Activated CD8-positive, alpha-beta memory T cell treated with anti-CD3 and anti-CD28 coated beads, Interleukin-2, amount 50 U/mL, for 4 hours (primary cell): ENCODE data around the gene SLC25A42.
"Not testable (repeated sequence)": the region's sequence is repeated elsewhere in the genome, so short reads cannot be mapped to it uniquely, and the experiment has no call there.

Source experiments
- DNase-seq: peaks from one replicate; pipeline ENCODE4 v3.0.0-alpha.2; 2020

The SLC25A42 gene

DNA sequence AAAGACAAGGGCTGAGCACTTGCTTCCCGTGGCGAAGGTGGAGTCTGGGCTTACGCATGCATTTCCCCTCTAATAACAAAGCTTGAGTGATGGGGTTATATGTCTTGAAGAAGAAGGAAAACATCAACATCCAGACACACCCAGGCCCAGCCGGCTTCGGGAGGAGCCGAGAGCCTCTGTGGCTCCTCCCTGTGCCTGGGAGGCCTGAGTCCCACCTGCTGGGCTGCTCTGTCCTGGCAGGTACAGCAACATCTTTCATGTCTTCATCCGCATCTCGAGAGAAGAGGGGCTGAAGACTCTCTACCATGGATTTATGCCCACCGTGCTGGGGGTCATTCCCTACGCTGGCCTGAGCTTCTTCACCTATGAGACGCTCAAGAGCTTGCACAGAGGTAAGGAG lies 43.9 kb downstream of the SLC25A42 start:
- DNase-seq = no peak

DNA sequence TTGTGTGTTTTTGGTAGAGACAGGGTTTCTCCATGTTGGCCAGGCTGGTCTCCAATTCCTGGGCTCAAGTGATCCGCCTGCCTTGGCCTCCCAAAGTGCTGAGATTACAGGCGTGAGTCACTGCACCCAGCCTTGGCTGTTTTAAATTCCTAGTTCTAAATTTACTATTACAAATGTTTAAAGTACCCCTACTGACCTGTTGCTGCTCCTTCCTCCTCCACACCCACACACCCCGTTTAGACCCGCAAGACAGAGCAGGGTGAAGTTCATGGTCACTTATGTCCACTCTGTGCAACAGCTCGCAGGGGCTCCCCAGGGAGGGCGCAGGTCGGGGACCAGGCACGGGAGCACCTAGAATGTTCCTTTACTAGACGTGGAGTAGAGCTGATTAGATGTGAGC lies 45.8 kb downstream of the SLC25A42 start:
- DNase-seq = no peak

DNA sequence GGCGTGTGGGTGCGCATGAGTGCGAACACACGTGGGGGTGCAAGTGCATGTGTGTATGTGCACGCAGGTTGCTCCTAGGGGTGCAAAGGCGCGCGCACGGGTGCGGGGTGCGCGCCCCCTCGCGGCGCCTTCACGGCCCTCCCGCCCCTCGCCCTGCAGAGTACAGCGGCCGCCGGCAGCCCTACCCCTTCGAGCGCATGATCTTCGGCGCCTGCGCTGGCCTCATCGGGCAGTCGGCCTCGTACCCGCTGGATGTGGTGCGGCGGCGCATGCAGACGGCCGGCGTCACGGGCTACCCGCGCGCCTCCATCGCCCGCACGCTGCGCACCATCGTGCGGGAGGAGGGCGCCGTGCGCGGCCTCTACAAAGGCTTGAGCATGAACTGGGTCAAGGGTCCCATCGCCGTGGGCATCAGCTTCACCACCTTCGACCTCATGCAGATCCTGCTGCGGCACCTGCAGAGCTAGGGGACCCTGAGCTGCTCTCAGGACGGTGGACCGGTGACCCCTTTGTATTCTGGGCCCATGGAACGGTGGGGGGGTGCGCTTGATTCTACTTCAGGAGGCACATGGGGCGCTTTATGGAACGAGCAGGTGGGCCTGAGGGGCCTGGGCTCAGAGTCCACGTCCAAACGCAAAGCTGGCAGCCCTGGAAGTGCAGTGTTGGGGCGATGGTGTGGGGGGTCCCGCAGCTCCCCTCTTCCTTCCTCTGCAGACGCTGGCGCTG lies 46.8 kb downstream of the SLC25A42 start:
- no peak for DNase-seq

DNA sequence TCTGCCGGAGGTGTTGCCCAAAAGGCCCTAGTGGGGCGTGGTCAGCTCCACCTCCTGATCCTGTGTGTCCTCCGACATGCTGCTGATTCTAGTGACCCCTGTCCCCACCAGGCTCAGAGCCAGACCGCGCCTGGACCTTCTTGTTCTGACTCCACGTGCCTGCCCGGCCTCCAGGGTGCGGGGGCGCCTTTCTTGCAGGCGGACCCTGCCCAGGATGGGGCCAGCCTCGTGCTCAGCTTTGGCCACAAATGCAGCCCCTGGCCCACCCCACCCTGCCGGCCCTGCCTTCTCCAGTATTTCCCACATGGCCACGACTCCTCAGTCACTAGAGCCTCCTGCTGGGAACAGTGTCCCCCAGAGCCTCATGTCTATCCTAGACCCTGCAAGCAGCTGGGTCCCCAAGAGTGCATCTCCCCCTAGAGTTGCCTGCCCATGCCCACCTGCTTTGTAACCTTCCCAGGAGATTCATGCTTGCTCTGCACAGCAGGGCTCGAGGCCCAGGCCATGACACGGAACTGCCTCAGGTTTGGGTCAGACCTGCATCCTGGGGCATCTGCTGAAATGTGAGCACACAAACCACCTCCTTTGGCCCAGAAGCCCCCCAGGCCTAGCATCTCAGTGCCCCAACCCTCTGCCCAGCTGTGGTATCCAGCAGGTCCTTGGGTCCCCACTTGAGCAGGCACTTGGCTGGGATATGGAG lies 47.5 kb downstream of the SLC25A42 start:
- DNase-seq = no peak

DNA sequence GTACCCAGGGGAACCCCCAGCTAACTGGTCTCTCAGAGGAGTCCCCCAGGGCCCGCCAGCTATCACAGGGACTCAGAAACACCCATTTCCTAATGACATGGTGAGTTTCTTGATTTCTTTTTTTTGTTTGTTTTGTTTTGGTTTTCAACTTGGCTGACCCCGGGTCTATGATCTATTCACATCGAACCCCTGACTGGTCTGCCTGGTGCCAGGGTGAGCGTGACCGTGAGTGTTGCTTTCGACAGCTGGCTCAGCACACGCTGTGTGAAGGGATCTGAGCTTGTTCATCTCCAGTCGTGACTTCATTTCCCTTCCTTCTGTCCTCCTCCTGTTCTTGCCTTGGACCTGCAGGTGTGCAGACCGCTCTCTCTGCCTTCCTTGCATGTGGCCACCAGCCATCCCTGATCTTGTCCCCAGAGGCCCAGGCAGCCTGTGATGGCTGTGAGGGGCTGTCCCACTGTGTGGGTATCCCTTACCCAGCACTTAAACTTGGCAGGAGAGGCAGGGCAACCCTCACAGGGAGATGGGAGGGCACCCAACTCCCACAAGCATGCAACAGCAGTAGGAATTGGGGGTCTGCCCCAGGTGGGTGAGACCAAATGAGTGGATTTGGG lies 48.3 kb downstream of the SLC25A42 start:
- DNase-seq = no peak

DNA sequence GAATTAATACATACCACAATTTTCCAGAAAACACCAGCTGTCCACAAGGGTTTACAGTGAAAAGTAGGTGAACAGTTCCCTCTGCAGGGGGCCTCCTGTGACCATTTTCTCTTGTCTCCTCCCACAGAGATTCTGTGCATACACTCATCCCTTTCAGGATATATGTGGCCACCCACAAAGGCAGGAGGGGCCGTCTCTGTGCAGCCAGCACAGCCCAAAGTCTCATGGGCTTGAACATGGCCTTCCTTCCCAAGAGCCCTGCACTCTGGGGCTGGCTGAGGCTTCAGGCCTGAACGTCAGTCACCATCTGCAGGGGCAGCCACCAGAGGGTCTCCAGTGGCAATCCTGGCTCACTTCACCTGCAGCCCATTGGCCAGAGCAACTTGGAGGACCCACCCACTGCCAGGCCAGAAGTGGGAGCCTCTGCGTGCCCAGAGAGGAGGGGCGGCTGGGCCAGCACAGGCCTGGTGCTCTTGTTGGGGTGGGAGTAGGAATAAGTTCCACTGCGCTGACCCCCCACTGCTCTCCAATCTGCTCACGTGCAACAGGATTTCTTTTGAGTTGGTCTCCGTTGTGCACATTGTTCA lies 49.3 kb downstream of the SLC25A42 start:
- no peak for DNase-seq

DNA sequence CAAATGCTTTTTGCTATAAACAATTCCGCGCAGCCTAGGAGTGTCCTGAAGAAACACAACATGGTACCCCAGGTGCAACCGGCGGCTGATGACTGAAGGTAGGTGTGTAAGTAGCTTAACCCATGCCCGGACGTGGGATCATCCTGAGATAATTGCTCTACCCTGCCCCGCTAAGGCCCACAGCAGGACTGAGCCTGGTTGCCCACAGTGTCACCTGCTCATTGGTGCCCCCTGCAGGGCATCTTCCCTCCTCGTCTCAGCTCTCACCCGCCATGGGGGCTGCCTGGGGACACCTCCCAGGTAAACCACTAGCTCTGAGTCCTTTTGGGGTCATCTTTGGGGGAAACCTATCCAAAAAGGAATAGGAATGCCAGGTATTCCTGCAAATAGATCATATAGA lies 52.2 kb downstream of the SLC25A42 start:
- peak; percentile 51 for DNase-seq

DNA sequence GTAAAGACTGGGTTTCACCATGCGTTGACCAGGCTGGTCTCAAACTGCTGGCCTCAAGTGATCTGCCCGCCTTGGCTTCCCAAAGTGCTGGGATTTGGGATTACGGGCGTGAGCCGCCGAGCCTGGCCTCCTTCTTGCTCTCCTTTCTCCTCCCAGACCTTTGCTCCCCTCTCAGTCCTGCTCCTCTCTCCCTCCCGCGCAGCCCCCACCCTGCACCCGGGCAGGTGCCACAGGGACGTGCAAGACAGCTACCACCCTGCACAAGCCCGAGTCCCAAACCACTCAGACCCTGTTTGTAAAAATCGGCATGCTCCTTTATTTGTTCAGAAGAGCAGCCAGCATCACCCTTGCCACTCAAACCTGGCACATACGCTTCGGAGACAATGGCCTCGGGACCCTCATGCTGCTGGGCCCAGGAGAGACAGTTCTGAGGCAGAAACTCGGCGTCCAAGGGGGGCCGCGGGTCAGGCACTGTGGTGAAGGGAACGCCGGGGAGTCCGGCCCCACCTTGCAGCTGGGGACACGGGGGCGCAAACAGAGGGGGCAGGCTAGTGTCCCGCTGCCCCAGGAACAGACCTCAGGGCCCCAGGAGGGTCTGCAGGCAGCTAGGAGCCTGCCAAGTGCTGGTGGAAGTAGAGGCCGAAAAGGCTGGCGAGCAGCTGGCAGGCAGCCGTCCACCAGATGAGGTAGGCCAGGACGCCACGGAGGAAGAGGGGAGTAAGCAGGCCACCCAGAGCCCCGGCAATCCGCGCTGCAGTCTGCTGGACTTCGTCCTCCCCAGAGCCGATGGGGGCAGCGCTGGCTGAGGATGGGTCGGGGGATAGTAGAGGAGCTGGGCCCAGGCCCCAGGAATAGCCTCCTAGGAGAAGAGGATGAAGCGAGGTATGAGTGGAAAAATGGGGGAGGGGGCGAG lies 55.8 kb downstream of the SLC25A42 start:
- DNase-seq = no peak

DNA sequence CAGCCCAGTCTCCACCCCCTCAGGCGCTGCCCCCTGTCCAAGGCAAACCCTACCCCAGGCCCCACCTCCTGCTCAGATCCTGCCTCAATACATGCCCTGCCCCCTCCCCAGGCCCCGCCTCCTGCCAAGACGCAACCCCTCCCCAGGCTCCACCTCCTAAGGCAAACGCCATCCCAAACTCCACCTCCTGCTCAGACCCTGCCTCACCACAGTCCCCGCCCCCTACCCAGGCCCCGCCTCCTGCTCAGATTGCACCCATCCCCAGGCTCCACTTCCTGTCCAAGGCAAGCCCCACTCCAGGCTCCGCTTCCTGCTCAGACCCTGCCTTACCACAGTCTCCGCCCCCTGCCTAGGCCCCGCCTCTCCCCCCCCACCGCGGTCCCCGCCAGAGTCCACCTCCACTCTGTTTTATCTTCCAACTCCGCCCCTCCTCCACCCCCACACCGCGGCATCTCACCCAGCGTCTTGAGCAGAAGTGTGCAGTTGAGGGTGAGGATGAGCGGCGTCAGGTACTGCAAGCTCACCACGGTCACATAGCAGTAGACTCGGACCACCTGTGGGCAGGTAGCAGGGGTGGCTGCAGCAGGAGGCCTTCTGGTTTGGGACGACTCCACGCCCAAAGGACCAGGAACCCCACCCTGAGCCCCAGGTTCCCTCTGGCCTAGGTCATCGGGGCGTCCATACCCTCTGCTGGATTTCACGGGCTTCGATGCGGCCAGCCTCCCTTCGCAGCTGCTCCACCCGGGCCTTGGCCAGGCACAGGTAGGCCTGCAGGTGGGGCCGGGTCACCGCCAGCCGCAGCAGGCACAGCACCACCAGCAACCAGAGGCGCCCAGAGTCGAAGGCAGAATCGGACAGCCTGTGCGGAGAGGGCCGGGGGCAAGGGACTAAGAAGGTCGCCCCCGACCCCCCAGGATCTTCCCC lies 56.8 kb downstream of the SLC25A42 start:
- DNase-seq = no peak

DNA sequence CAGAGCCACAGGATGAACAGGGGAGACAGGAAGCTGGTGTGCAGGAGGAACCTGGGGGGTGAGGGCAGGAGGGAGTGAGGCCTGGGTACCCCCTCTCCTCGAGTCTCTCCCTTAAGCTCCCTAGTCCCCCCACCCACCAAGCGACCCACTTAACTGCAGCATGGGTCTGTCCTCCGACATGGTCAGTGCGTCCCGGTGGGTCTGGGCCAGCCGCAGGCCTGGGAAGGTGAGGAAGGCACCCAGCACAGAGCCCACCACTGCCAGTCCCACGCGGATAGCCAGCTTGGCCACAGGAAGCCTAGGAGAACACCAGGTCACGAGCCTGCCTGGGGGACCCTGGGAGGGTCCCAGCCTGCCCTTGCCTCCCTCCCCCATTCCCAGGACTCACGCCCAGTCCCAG lies 57.6 kb downstream of the SLC25A42 start:
- no peak for DNase-seq

DNA sequence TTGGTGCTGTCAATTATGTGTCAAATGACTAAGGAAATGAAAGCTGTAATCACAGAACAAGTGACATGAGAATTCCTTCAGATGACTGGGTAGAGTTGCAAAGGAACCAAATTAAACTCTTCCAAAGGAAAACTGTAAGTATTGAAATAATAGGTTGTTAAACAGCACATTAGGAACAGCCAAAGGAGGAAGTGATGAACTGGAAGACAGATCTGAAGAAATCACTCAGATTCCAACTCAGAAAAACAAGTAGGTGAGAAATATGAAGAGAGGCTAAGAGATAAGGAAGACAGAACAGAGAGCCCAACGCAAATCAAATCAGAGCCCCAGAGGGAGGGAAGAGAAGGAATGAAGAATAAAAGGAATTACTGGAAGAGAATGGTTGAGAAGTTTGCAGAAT lies 59.1 kb downstream of the SLC25A42 start:
- DNase-seq = no peak

DNA sequence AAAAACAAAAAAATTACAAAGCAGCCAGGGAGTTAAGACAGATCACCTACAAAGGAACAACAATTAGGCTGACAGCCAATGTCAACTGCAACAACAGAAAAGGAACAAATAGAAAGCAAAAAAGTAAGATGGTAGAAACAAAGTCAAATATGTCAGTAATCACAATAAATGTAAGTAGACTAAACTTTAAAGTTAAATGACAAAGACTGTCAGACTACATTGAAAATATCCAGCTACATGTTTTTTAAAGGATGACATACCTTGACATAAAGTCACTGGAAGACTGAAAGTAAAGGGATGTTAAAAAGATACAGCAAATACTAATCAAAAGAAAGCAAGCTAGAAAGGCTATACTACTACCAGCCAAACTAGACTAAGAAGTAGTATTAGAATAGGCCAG lies 59.6 kb downstream of the SLC25A42 start:
- no peak for DNase-seq

DNA sequence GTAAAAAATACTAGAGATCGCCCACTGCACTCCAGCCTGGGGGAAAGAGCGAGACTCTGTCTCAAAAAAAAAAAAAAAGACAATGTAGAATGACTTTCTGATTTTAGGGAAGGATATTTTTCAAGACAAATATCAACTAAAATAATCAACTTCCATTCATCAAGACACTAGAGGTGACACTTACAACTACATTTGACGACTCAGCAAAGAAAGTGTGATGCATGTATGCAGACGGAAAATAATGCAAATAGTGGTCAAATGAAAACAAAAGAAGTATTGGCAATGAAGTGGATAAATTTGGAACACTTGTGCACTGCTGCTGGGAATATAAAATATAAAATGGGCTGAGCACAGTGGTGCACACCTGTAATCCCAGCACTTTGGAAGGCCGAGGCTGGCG lies 62.3 kb downstream of the SLC25A42 start:
- DNase-seq = no peak

DNA sequence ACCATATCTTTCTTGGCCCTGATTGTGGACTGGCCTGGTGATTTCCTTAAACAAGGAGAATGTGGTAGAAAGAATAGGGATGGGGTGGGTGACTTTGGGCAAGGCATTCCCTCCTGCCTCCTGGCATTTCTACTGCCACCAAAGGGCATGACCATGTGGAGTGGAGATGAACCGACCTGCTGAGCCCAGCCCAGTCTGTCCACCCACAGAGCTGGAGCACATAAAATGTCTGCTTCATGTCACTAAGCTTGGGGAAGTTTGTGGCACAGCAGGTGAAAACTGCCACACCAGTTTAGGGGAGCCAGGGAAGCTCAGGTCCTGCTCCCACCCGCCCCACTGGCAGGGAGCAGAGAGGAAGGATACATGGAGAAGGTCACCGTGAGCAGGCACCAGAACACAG lies 68.2 kb downstream of the SLC25A42 start:
- no peak for DNase-seq

DNA sequence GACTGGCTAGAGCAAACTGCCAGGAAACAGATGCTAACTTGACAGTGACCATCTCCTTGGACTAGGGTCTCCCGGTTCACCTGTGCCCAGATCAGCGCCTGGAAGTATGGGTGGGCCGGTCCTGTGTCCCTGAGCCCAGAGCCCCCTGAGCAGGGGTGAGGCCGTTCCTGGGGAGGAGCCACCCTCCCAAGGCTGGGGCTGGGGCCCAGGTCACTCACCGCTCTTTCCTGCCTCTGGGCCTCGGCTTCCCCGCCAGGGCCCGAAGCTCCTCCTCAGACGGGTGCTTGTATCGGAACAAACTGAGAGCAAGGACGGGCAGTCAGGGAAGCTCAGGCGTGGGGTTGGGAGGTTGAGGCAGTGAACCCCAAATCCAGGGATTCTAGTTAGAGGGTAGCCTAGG lies 69.1 kb downstream of the SLC25A42 start:
- no peak for DNase-seq

DNA sequence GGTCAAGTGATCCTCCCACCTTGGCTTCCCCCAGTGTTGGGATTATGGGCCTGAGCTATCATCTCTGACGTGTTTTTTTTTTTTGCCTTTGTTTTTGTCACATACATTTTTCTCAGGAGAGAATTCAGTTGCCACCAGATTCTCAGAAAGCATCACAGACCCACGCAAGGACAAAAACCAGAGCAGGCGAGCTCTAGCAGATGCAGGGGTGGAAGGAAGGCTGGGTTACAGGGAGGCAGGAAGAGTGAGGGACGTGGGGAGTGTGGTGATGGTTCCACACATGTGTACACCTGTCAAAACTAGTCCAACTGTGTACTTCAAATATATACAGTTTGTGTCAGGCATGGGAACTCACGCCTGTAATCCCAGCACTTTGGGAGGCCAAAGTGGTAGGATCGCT lies 70.2 kb downstream of the SLC25A42 start:
- DNase-seq = no peak

DNA sequence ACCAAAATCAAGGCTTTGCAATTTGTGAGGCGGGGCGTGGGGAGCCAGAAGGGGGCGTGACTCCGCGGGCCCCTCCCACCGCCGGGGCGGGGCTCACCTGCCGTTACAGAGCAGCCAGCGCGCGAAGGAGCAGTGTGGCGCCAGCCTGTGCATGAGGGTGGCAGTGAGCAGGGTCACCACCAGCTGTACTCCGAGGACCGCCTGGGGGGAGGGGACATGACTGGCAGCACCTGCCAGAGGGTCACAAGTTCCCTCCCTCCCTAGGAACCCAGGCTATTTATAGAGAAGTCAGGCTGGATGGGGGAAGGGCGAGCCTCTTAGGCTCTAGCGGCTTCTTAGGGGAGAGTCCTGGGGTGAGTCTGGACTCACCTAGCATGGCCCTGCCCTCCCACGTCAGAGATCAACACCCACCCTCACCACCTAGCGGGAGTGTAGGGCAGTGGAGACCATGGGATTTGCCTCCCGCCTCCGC lies 70.9 kb downstream of the SLC25A42 start:
- DNase-seq = peak; percentile 44

DNA sequence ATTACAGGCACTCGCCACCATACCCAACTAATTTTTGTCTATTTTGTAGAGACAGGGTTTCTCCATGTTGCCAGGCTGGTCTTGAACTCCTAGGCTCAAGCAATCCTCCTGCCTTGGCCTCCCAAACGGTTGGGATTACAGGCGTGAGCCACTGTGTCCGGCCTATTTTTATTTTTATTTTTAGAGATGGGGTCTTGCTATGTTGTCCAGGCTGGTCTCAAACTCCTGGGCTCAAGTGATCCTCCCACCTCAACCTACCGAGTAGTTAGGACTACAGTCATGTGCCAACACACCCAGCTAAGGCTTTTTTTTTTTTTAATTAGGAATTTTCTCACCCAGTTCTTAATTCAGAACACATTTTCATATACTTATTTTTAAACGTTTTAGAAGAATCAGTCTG lies 71.9 kb downstream of the SLC25A42 start:
- not testable (repeated sequence) for DNase-seq

DNA sequence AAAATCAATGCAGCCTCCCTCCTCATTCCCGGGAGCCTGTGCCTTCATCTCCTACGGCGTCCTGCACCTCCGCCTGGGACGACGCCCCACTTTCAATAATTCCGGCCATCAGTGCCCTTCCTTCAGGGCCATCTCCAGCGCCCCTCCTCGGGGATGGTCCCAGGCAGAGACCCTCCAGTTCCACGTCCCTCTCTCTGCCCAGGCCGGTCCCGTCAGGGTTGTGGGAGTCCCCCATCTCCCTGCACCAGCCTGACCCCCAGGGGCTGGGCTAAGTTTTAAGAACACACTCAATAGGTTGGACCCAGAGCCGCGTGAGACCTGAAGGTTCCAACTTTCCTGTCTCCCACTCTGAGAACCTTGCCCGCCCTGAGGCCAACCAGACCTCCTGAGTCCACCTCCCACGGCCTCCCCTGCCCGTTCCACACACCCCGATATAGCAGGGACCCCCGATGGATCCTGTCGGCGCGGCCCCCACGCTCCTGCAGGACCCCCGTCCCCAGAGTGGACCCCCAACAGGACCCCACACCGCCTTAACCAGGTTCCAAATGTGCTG lies 73.8 kb downstream of the SLC25A42 start:
- no peak for DNase-seq

DNA sequence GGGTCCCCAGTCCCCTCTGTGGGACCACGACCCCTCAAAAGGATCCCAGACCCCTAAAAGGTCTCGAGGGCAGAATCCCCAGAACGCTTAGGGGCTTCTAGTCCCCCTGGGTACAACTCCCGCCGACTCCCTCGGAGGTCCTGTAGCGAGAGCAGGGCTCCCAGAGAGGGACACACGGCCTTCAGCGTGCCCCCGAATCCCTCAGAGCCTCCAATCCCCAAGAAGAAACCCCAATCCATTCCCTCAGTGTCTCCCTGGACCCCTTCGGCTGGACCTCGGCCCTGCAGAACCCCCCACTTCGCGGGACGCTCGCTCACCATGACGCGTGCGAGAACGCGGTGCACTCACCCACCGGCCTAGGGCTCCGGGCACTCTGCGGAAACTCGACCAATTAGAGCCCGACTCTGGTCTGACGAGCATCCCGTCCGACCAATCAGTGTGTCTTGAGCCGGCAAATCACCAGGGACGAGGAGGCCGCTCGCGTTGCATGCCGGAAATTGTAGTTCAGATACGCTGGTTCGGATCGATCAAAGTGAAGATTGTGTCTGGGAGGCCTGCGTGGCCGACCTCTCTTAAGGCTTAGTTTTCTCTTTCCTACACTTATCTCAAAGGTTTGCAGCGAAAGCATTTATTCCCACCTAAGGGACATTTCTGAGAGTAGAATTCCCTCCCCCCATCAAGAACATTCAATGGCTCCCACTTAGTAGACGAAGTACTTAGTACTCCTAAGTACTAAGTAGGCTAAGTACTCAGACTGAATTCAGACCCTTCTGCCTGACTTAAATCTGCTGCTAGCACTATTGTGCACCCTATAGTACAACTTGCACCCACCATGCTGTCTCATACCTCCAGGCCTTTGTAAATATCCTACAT lies 74.6 kb downstream of the SLC25A42 start, which contains the start of gene TMEM161A:
Gene TMEM161A, minus strand, starts transcription at position 370 of the 873 bp plus-strand sequence. Its CDS starts 50 bp downstream, at position 320.
- DNase-seq = peak; percentile 94
